Epithelial cell of proximal tubule (primary cell): ENCODE measurements around the gene CMTR2. TPM values are rescaled to one million over a fixed set of nuclear protein-coding genes. Genes with fewer than 3 reads are reported as not detected.
A peak's percentile ranks its signal among the peaks of the same experiment; 100 is the strongest.
"Not testable (repeated sequence)": the region's sequence is repeated elsewhere in the genome, so short reads cannot be mapped to it uniquely, and the experiment has no call there.

ENCODE experiments used
- DNase-seq: peaks from one replicate; pipeline ENCODE4 v3.0.0-alpha.2; 2011; ENCODE audit warnings: low read depth
- H3K4me3 ChIP-seq: 2 replicates; pipeline ENCODE4 v1.5.1; 2011; ENCODE audit warnings: low read depth, mild to moderate bottlenecking, low read length
- CTCF ChIP-seq: conservative IDR thresholded peaks from 2 replicates; pipeline ENCODE4 v1.5.1; 2012; ENCODE audit warnings: low read depth, mild to moderate bottlenecking, low read length
- total RNA-seq: library from RNA; depleted of rRNA; stranded (reverse); fragments of >200 nt; gene quantifications from 2 replicates; pipeline ENCODE4 v1.2.3, GENCODE V29; 2015

CMTR2 gene
- total RNA-seq, 1 donor from 2014 or later: 24.4 TPM

DNA sequence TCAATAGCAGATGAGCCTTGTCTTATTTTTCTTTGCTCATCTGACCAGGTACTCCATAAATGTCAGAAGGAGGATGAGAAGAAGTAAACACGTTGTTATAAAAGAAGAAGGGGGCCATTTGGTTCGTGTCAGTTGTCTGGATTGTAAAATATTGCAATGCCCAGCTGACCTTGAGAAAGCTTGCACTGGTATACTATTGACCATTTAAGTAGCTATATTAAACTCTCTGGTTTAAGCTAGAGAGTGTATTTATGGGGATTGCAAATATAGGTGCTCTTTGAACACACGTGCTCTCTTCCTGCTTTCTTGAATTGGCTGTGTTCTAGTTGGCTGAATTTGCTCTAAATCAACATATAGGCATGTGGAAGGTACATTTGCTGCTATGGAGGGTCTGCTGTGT, 26.1 kb upstream of the CMTR2 start:
- no peak for DNase-seq
- H3K4me3 ChIP-seq: no peak overlapping the region
- TF ChIP-seq CTCF: no peak

DNA sequence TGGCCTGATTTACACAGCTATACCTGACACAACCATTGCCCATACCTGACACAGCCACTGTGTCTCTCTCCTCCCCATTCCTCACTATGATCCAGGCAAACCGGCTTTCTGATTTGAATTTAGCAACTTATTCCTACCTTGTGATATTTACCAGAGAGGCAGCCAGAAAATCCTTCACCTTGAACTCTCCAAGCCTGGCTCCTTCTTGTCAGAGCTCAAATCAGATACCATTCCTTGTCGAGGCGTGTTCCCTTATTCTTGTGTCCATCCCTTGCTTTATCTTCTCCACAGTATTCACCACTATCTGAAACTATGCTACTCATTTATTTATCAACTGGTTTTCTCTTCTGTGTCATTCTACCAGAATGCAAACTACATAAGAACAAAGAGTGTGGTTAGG, 24.4 kb upstream of the CMTR2 start:
- DNase-seq, H3K4me3 ChIP-seq: not testable (repeated sequence)

- H3K4me3 ChIP-seq: no peak overlapping the region
Observed at GRCh38 chr16:71311553-71312158, 22.5 kb upstream of the CMTR2 start.

DNA sequence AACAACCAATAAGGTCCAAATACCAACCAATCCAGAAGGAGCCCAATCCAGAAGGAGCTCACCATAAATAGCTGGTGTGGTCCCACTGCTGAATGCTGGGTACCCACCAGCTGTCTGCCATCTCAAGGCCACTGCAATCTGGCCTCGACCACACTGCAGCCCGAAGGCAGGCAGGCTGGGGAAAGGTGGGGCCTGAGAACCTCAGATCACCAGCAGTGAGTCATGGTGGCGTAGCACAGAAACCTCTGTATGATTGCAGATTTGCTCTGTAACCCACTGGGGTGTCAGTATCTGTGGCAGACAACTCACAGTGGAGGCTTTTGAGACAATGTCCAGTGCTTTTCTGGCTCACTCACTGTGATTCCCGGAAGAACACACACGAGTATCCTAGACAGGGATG, 14.7 kb upstream of the CMTR2 start:
- no peak for TF ChIP-seq CTCF
- no peak overlapping the region for H3K4me3 ChIP-seq
- no peak for DNase-seq

More at GRCh38 chr16:71311553-71312158, 22.5 kb upstream of the CMTR2 start:
- peak; percentile 83 for TF ChIP-seq CTCF
- no peak for DNase-seq

- TF ChIP-seq CTCF: no peak
- DNase-seq: no peak
- H3K4me3 ChIP-seq: no peak overlapping the region
Observed at GRCh38 chr16:71297341-71297634, 8.1 kb upstream of the CMTR2 start.

- no peak for TF ChIP-seq CTCF
- DNase-seq: no peak
- no peak overlapping the region for H3K4me3 ChIP-seq
Observed at GRCh38 chr16:71296584-71297340, 7.6 kb upstream of the CMTR2 start.

- no peak for DNase-seq
- H3K4me3 ChIP-seq: no peak overlapping the region
- TF ChIP-seq CTCF: no peak
Observed at GRCh38 chr16:71295950-71296349, 6.7 kb upstream of the CMTR2 start.
